Renal cortex interstitium (tissue), 11 donors: ENCODE results near the gene WBP1L. TPM values are rescaled to one million over a fixed set of nuclear protein-coding genes. Genes with fewer than 3 reads are reported as not detected.
"Not testable (repeated sequence)": the region's sequence is repeated elsewhere in the genome, so short reads cannot be mapped to it uniquely, and the experiment has no call there.

Experiments
- DNase-seq, 11 donors: peaks; one replicate each; pipeline ENCODE4 v3.0.0-alpha.2; 2013; ENCODE audit warnings: low read depth in 9 of 11, low spot score in 4 of 11; ENCODE audit errors: extremely low read depth in 1 of 11
- polyA plus RNA-seq, 3 donors: library from polyadenylated mRNA; unstranded; fragments of 120-200 nt; gene quantifications; one replicate each; pipeline ENCODE4 v1.2.1, GENCODE V29; 2013; ENCODE audit not compliant: insufficient read length in 3 of 3

WBP1L gene
- polyA plus RNA-seq, 3 donors, result 40.9 to 48.8 (median 46.5) TPM

- no peak for DNase-seq
Observed at GRCh38 chr10:102815790-102816549, 72.2 kb downstream of the WBP1L start.

DNA sequence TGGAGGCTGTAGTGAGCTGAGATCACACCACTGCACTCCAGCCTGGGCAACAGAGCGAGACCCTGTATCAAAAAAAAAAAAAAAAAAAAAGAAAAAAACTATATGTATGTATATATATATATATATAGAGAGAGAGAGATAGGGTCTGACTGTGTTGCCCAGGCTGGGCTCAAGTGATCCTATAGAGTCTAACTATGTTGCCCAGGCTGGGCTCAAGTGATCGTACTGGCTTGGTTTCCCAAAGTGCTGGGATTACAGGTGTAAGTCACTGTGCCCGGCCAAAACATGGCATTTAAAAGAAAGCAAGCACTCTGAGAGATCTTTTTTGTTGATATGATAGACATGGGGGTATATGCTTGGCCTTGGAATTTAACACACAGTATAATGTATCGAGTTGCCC lies 73.4 kb downstream of the WBP1L start:
- no peak for DNase-seq

DNA sequence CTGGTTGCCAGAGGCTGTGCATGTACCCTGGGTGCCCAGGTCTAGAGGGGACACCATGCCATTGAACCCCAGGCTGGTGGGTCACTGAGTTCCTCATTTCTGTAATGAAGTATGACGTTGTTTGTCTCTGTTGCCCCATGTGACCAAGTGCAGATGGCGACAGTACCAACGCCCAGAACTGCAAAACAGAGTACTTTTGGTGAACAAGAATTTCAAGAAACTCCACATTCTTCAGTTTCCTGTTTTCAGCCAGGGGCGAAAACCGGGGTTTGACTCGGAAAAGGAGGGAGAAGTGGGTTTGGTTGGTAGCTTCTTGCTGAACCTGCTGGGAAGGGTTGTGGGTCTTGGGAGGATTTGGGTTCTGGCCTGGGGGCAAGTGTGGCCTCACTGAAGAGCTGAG lies 75.3 kb downstream of the WBP1L start:
- DNase-seq, result peak in 1 of 11 donors; percentile 41

- not testable (repeated sequence) for DNase-seq
Observed at GRCh38 chr10:102820008-102820407, 76.3 kb downstream of the WBP1L start.

DNA sequence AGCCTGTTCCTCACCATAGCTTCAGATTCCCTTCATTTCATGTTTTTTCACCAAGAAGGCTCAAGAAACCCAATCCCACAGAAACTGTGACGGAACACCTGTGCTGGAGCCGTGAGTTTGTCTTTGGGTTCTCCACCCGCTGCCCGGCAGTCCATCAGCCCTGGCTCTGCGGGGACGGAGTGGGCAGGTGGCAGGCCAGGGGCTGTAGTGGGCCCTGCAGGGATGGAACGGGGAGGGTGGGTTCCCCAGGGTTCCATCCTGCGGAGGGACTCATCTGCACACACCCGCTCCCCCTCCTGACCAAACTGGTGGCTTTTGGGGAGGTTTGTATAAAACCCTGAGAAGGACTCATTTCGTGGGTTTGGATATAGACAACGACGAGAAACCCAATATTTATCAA lies 78.5 kb downstream of the WBP1L start:
- no peak for DNase-seq

- no peak for DNase-seq
Observed at GRCh38 chr10:102824664-102825063, 80.9 kb downstream of the WBP1L start.

DNA sequence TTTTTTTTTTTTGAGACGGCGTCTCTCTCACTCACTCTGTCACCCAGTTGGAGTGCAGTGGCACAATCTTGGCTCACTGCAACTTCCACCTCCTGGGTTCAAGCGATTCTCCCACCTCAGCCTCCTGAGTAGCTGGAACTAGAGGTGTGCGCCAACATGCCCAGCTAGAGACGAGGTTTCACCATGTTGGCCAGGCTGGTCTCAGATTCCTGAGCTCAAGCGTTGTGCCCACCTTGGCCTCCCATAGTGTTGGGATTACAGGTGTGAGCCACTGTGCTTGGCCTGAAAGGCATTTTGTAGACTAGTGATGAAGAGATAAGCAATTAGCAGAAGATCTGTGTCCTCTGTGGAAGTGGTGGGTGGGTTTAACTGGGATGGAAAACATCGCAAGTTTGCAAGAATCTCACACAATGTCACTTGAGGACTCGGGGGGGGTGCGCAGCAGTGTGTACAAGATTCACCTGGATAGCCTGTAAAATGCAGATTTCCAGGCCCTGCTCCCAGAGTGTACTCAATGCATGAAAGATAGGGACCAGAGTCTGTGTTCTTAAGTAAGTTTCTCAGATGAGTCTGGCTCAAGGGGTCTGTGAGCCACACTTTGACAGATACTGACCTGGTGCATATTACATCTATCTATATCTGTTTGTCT lies 82.5 kb downstream of the WBP1L start:
- DNase-seq, result no peak

- no peak for DNase-seq
Observed at GRCh38 chr10:102827597-102827975, 83.8 kb downstream of the WBP1L start.

GRCh38 chr10:102831322-102832071 lies 87.7 kb downstream of the WBP1L start:
- no peak for DNase-seq

DNA sequence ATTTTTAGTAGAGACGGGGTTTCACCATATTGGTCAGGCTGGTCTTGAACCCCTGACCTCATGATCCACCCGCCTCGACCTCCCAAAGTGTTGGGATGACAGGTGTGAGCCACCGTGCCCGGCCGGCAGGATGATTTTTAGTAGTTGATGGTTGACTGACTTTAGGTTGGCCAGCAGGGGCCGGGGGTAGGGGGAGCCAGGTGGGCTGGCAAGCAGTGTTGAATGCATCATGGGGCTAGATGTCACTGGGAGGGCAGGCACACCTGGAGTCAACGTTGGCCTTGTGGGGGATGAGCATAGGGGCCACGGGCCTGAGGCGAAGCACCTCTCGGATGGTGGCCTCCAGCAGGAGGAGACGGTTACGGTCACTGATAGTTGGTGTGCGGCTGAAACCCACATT lies 88.5 kb downstream of the WBP1L start:
- DNase-seq, result no peak

DNA sequence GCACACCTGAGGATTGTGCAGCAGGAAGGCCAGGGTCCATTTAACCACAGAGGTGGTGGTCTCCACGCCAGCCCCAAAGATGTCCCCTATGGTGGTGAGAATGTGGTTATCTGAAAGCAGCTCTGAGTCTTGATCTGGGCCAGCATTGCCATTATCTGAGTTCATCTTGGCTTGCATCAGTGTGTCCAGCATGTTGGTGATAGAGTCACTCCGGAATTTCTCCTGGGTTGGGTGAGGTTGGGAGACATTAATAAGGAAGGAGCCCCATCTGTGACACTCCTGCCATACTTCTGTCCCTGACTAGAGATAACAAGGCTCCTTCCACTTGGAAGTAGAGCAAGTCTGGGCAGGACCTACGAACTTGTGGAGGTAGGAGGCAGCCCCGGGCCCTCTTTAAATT lies 89.2 kb downstream of the WBP1L start:
- no peak for DNase-seq

GRCh38 chr10:102834143-102834542 lies 90.4 kb downstream of the WBP1L start:
- DNase-seq, result no peak

GRCh38 chr10:102835007-102835482 lies 91.3 kb downstream of the WBP1L start:
- peak in 6 of 11 donors; percentile 63 to 77 (median 72) for DNase-seq

DNA sequence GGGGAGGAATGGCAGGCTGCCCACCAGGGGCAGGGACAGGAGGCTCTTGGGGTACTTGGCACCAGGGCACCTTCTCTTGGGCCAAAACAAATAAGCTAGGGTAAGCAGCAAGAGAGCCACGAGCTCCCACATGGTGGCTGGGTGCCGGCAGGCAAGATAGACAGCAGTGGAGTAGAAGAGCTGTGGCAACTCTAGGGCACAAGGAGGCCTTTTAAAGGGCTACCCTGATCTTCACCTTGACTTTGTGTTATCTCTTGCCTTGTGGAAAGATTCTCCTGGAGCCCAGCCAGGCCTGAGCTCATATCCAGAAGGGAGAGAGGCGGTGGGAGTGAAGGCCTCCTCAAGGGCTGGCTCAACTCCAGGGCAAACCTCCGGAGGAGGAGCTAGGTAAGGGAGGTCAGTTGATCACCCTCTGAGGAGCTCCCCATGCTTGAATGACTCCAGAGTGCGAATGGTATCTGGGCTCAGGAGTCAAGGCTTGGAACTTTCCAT lies 93.5 kb downstream of the WBP1L start, which contains the start of gene CYP17A1:
CYP17A1 (minus strand) TSS at position 184 of the 492 bp plus-strand sequence; CDS start at position 132, 52 bp downstream.
- peak in 2 of 11 donors; percentile 45 to 51 for DNase-seq

DNA sequence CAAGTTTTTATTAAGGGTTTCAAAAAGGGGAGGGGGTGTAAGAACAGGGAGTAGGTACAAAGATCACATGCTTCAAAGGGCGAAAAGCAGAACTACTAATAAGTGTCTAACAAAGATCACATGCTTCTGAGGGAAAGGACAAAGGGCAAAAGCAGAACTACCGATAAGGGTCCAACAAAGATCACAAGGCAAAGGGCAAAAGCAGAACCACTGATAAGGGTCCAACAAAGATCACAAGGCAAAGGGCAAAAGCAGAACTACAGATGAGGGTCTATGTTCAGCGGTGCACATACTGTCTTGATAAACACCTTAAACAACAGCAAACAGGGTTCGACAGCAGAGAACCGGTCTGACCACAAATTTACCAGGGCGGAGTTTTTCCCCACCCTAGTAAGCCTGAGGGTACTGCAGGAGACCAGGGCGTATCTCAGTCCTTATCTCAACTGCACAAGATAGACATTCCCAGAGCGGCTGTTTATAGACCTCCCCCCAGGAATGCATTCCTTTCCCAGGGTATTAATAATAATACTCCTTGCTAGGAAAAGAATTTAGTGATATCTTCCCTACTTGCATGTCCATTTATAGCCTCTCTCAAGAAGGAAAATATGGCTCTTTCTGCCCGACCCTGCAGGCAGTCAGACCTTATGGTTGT lies 94.7 kb downstream of the WBP1L start:
- DNase-seq, result not testable (repeated sequence)

GRCh38 chr10:102841827-102842345 lies 98.1 kb downstream of the WBP1L start:
- no peak for DNase-seq

DNA sequence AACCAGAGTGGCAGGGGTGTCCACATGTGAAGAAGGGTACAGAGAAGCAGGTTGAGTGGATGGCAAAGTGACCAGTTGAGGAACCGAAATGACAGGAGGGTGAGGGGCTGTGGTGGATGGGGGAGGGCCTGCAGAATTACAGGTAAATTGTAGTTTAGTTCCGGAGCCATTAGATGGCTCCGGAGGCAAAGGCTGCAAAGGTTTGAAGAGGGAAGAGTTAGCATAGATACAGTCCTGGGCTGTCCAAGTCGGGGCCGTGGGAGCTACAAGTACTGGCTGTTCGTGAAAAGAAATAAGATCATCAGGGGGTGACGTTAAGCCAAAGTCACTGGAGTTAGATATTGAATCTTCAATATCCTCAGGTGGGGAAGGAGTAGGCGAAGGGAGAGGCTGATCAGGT lies 99.4 kb downstream of the WBP1L start:
- DNase-seq, result not testable (repeated sequence)

GRCh38 chr10:102844190-102844776 lies 100.5 kb downstream of the WBP1L start:
- not testable (repeated sequence) for DNase-seq
